Vagina (tissue), 2 donors: ENCODE results near the gene TTC32.

ENCODE experiments used
- CTCF ChIP-seq, 3 experiments: fragments of 450-650 bp in 2 of 3; fragments of 200-600 bp in 1 of 3; sonication (generic) in 1 of 3; IDR thresholded peaks; one replicate each; pipeline ENCODE4 v1.5.1; 2017 to 2019; ENCODE audit warnings: antibody characterized with exemption in 3 of 3, mild to moderate bottlenecking in 2 of 3, moderate library complexity in 2 of 3
- POLR2A ChIP-seq, 2 donors: fragments of 450-650 bp; IDR thresholded peaks; one replicate each; pipeline ENCODE4 v1.6.1; 2017; ENCODE audit warnings: antibody characterized with exemption in 2 of 2, mild to moderate bottlenecking in 2 of 2, moderate library complexity in 2 of 2
- POLR2AphosphoS5 ChIP-seq, 2 donors: sonication (generic); formaldehyde crosslinking; IDR thresholded peaks; one replicate each; pipeline ENCODE4 v1.9.0; 2017; ENCODE audit warnings: antibody characterized with exemption in 2 of 2, mild to moderate bottlenecking in 2 of 2, low read depth in 1 of 2; ENCODE audit not compliant: insufficient read depth in 1 of 2

DNA sequence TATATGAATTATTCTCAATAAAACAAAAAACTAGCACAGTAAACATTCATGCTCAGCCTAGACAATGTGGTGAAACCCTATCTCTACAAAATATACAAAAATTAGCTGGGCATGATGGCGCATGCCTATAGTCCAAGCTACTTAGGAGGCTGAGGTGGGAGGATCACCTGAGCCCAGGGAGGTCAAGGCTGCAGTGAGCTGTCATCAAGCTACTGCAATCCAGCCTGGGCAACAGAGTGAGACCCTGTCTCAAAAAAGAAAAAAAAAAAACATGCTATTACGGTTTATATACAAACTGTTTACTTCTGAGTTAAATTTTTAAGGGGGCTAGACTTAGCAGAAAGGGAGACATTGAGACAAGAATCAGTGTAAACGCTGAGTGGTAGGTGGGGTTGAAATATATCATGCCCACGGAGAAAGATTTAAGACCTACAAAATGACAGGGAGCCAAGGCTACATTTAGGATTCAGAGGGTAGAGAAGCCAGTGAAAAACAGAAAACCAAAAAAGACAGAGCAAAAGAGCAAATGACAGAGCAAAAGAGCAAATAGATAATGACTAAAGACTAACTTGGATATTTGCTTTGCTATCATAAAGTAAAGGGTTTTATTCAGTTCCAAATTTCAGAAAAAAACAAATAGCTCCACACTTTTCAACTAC lies 7.5 kb downstream of the TTC32 start:
- no peak for TF ChIP-seq CTCF (IDR thresholded peaks at IDR 0.05)
- no peak for TF ChIP-seq POLR2A (IDR thresholded peaks at IDR 0.05)
- no peak for TF ChIP-seq POLR2AphosphoS5 (IDR thresholded peaks at IDR 0.05; ENCODE audit: insufficient read depth in 1 of 2, low read depth in 1 of 2)
